ENCODE measurements around the gene MACROD2.

The MACROD2 gene

DNA sequence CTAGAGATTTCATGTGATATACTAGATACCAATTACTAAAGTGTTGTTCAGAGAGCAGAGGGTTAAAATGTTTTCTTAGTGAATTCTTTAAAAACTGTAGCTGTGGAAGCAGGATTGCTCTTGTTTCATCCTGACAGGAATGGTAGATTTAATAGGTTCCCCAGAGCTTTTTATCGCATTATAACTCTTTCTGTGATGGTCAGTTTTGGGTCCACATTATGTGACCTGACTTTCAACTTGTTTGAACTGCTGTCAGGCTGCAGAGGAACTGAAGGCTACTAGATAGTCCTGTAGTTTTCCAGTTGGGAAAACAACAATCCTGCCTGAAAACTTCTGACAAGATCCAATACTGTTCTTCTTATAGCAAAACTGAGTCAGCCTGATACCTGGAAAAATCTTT, 671.4 kb downstream of the MACROD2 start:
- Histone ChIP-seq H3K4me3 (ENCODE audit: low read depth, low read length) (no peak overlapping the region), H3K9me3 (ENCODE audit: control insufficient read depth, insufficient read depth, low read depth, low read length) (no peaks in the 10 kb centered on the region), H3K4me1 (ENCODE audit: control insufficient read depth, insufficient read depth, low read length) (no peaks in the 10 kb centered on the region), H3K36me3 (ENCODE audit: control insufficient read depth in 2 of 2, insufficient read depth in 1 of 2, low read length in 2 of 2) (no peaks in the 10 kb centered on the region), H3K27ac (ENCODE audit: extremely low read depth, low read depth, low read length) (no peak overlapping the region)
- CTCF ChIA-PET, result interaction anchor here (0.6 to 1.1 kb wide), 3 partner anchors 44 to 304 kb away, joined by 3 read pairs; no protein-coding TSS in a partner anchor
- TF ChIP-seq ZNF677 (tag by site-specific recombination; IDR thresholded peaks at IDR 0.05) (no peak), ZSCAN16 (tag by site-specific recombination; IDR thresholded peaks at IDR 0.05) (no peak), SP3 (tag by site-specific recombination; IDR thresholded peaks at IDR 0.05) (no peak), ZBTB48 (tag by site-specific recombination; IDR thresholded peaks at IDR 0.05) (no peak), BCL11A (tag by site-specific recombination; IDR thresholded peaks at IDR 0.05; ENCODE audit: low read depth) (no peak), ZNF626 (tag by site-specific recombination; IDR thresholded peaks at IDR 0.05) (no peak), ZNF621 (tag by site-specific recombination; IDR thresholded peaks at IDR 0.05) (no peak), ZSCAN23 (tag by site-specific recombination; IDR thresholded peaks at IDR 0.05) (no peak), ZNF140 (tag by site-specific recombination; IDR thresholded peaks at IDR 0.05) (no peak), ZEB2 (tag by site-specific recombination; IDR thresholded peaks at IDR 0.05) (no peak), YY1 (tag by site-specific recombination; IDR thresholded peaks at IDR 0.05) (no peak), ZNF239 (tag by site-specific recombination; IDR thresholded peaks at IDR 0.05) (no peak), ZNF571 (tag by site-specific recombination; IDR thresholded peaks at IDR 0.05) (no peak), REPIN1 (tag by site-specific recombination; IDR thresholded peaks at IDR 0.05; ENCODE audit: low read depth) (no peak), ZNF335 (tag by site-specific recombination; conservative IDR thresholded peaks at IDR 0.05) (no peak), ZNF830 (tag by site-specific recombination; IDR thresholded peaks at IDR 0.05; ENCODE audit: low read depth) (no peak)
- TF ChIP-seq, protein P1, sequence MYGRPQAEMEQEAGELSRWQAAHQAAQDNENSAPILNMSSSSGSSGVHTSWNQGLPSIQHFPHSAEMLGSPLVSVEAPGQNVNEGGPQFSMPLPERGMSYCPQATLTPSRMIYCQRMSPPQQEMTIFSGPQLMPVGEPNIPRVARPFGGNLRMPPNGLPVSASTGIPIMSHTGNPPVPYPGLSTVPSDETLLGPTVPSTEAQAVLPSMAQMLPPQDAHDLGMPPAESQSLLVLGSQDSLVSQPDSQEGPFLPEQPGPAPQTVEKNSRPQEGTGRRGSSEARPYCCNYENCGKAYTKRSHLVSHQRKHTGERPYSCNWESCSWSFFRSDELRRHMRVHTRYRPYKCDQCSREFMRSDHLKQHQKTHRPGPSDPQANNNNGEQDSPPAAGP (tag by site-specific recombination; IDR thresholded peaks at IDR 0.05), result no peak
- POLR2A ChIA-PET, result no interaction called here

DNA sequence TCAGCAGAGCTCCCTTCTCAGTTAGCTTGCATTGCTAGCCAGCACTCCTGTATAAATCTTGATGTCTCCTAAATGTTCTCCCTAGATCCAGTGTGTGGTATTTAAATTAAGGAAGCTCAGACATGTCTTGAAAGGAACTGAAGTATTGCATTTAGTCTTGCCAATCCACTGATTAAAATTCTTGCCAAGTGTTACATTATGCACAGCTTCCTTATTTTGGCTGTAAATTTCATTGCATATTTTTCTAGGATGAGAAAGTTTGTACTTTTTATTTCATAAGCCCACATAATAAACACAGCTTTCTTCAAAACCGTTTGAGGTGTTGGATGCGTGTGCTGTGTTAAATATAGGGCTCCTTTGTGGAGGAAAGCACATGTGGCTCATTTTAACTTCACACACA, 671.9 kb downstream of the MACROD2 start:
- CTCF ChIA-PET, result interaction anchor here (0.6 to 1.1 kb wide), 3 partner anchors 44 to 305 kb away, joined by 3 read pairs; no protein-coding TSS in a partner anchor
- Histone ChIP-seq H3K4me3 (ENCODE audit: low read depth, low read length) (no peak overlapping the region), H3K36me3 (ENCODE audit: control insufficient read depth in 2 of 2, insufficient read depth in 1 of 2, low read length in 2 of 2) (no peaks in the 10 kb centered on the region), H3K4me1 (ENCODE audit: control insufficient read depth, insufficient read depth, low read length) (no peaks in the 10 kb centered on the region), H3K27ac (ENCODE audit: extremely low read depth, low read depth, low read length) (no peak overlapping the region), H3K9me3 (ENCODE audit: control insufficient read depth, insufficient read depth, low read depth, low read length) (no peaks in the 10 kb centered on the region)
- no peak for TF ChIP-seq OSR2 (tag by site-specific recombination; IDR thresholded peaks at IDR 0.05)
- no peak for TF ChIP-seq ZNF350 (tag by site-specific recombination; IDR thresholded peaks at IDR 0.05)
- no peak for TF ChIP-seq BCL11B (tag by site-specific recombination; IDR thresholded peaks at IDR 0.05; ENCODE audit: low read depth)
- TF ChIP-seq, protein P2, sequence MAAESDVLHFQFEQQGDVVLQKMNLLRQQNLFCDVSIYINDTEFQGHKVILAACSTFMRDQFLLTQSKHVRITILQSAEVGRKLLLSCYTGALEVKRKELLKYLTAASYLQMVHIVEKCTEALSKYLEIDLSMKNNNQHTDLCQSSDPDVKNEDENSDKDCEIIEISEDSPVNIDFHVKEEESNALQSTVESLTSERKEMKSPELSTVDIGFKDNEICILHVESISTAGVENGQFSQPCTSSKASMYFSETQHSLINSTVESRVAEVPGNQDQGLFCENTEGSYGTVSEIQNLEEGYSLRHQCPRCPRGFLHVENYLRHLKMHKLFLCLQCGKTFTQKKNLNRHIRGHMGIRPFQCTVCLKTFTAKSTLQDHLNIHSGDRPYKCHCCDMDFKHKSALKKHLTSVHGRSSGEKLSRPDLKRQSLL (tag by site-specific recombination; IDR thresholded peaks at IDR 0.05), result no peak
- POLR2A ChIA-PET, result no interaction called here

DNA sequence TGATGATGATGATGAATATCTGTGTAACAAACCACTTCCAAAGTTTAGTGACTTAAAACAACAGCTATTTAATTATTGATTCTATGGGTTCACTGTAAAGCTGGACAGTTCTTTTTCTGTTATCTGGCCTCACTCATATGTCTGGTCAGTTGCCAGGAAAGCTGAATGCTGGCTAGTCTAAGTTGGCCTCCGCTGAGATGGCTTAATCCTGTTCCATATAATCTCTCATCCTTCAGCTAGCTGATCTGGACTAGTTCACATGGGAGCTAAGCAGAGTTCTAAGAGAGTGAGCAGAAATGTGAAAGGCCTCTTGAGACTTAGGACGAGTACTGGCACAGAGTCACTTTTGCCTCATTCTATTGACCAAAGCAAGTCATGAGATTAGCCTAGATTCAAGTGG, 676.8 kb downstream of the MACROD2 start:
- Histone ChIP-seq H3K4me3 (ENCODE audit: low read depth, low read length) (no peak overlapping the region), H3K4me1 (ENCODE audit: control insufficient read depth, insufficient read depth, low read length) (no peaks in the 10 kb centered on the region), H3K9me3 (ENCODE audit: control insufficient read depth, insufficient read depth, low read depth, low read length) (no peaks in the 10 kb centered on the region), H3K36me3 (ENCODE audit: control insufficient read depth in 2 of 2, insufficient read depth in 1 of 2, low read length in 2 of 2) (no peaks in the 10 kb centered on the region), H3K27ac (ENCODE audit: extremely low read depth, low read depth, low read length) (no peak overlapping the region)
- POLR2A ChIA-PET, result no interaction called here
- CTCF ChIA-PET, result no interaction called here
- TF ChIP-seq YY2 (tag by site-specific recombination; IDR thresholded peaks at IDR 0.05) (no peak), ZNF23 (tag by site-specific recombination; IDR thresholded peaks at IDR 0.05; ENCODE audit: borderline replicate concordance) (no peak), PRDM1 (tag by site-specific recombination; IDR thresholded peaks at IDR 0.05) (no peak), ZNF10 (tag by site-specific recombination; IDR thresholded peaks at IDR 0.05) (no peak), KLF16 (tag by site-specific recombination; IDR thresholded peaks at IDR 0.05) (no peak), RBAK (tag by site-specific recombination; IDR thresholded peaks at IDR 0.05) (no peak), ZNF701 (tag by site-specific recombination; IDR thresholded peaks at IDR 0.05) (no peak), OVOL3 (tag by site-specific recombination; IDR thresholded peaks at IDR 0.05) (no peak), ZNF157 (tag by site-specific recombination; IDR thresholded peaks at IDR 0.05) (no peak), IKZF3 (tag by site-specific recombination; IDR thresholded peaks at IDR 0.05) (no peak), ZNF175 (tag by site-specific recombination; IDR thresholded peaks at IDR 0.05) (no peak), ZBTB21 (tag by site-specific recombination; IDR thresholded peaks at IDR 0.05) (no peak)
- TF ChIP-seq, protein P3, sequence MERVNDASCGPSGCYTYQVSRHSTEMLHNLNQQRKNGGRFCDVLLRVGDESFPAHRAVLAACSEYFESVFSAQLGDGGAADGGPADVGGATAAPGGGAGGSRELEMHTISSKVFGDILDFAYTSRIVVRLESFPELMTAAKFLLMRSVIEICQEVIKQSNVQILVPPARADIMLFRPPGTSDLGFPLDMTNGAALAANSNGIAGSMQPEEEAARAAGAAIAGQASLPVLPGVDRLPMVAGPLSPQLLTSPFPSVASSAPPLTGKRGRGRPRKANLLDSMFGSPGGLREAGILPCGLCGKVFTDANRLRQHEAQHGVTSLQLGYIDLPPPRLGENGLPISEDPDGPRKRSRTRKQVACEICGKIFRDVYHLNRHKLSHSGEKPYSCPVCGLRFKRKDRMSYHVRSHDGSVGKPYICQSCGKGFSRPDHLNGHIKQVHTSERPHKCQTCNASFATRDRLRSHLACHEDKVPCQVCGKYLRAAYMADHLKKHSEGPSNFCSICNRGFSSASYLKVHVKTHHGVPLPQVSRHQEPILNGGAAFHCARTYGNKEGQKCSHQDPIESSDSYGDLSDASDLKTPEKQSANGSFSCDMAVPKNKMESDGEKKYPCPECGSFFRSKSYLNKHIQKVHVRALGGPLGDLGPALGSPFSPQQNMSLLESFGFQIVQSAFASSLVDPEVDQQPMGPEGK (tag by site-specific recombination; IDR thresholded peaks at IDR 0.05), result no peak
